GM12872 (cell line): ENCODE measurements around the gene PKIG.

Source experiments
- CTCF ChIP-seq: IDR thresholded peaks from 3 replicates; pipeline ENCODE4 v1.5.1; 2011; ENCODE audit warnings: low read depth, mild to moderate bottlenecking, low read length, moderate library complexity; ENCODE audit not compliant: insufficient read depth

PKIG gene

GRCh38 chr20:44603327-44603726 is 20.9 kb downstream of the PKIG start:
- TF ChIP-seq CTCF = peak; percentile 29; the same call in 2 of the 3 replicates

- no peak for TF ChIP-seq CTCF
Observed at GRCh38 chr20:44606725-44607441, 24.5 kb downstream of the PKIG start.

- no peak for TF ChIP-seq CTCF
Observed at GRCh38 chr20:44609006-44609515, 26.7 kb downstream of the PKIG start.

GRCh38 chr20:44609516-44610312 is 27.3 kb downstream of the PKIG start:
- peak; percentile 98 for TF ChIP-seq CTCF

GRCh38 chr20:44610313-44610962 is 28.1 kb downstream of the PKIG start:
- TF ChIP-seq CTCF = no peak

- TF ChIP-seq CTCF = no peak
Observed at GRCh38 chr20:44613575-44613974, 31.2 kb downstream of the PKIG start.

GRCh38 chr20:44614525-44614924 is 32.1 kb downstream of the PKIG start:
- no peak for TF ChIP-seq CTCF
